Activated T-cell treated with anti-CD3 and anti-CD28 coated beads for 48 hours (primary cell): ENCODE measurements around the gene SSBP2.
"Not testable (repeated sequence)": the region's sequence is repeated elsewhere in the genome, so short reads cannot be mapped to it uniquely, and the experiment has no call there.

Experiments used
- DNase-seq: peaks from one replicate; pipeline ENCODE4 v3.0.0-alpha.2; 2020; ENCODE audit warnings: low read depth

The SSBP2 gene

GRCh38 chr5:81428861-81429260 is 322.0 kb downstream of the SSBP2 start:
- DNase-seq, result no peak

DNA sequence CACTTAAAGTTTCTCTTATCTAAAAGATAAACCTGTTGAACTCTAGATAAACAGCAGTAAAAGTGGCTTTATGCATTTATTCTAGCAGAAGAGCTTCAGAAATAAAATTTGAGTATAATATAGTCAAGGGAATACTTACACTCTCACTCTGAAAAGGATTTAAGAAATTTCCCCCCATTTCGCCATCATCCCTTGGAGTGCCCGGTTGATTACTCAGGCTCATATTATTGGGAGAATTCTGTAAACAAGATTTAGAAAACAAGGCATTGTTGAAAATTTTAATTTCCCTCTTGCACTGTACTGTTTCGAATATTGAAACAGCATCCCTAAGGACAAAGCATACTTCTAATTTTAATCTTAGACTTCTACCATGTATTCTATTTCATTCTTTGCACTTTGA is 322.5 kb downstream of the SSBP2 start:
- DNase-seq, result no peak

DNA sequence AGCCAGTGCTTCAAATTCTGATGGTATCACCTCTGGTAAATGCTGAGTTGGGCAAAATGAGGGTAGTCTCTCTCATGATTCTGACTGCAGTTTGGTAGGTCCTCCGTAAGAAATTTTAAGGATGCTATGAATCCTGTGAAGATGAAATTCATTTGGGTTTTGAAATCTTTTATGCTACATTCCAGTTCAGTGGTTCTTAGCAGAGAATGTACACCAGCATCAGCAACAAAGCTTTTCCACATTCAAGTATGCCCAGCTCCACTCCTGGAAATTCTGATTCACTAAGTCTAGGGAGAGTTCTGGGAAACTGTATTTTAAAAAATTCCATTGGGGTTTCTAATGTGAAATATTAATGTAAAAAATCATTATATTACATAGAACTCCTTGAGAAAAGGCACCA is 323.3 kb downstream of the SSBP2 start:
- DNase-seq, result no peak

DNA sequence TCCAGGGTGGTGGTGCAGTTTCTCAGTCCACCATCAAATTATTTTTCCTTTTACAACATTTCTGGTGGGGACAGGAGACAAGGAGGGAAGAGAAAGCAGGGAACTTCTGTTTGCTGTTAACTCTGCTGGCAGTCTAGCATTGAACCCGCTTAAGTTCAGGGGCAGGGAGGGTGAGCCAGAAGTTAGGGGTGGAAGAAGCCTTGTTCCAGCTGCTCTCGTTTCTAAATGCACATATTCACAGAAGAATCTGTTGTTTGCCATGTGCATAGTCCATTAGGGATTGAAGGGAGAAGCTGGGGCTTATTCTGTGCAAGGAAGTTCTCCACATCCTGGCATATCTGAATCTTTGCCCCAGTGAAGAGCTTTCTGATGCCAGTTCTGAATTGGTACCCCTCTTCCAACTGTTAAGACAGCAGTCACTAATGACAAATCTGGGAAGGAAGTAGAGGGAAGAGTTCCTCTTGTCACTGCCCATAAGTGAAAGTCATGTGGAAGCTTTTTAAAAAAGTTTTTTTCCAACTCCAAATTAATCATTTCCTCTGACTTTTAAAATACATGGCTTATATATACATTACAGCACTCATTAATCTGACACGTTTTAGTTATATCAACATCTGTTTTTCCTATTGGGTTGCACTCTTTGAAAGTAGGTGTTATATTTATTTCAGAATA is 324.4 kb downstream of the SSBP2 start:
- DNase-seq, result no peak

- DNase-seq, result no peak
These were observed 325.3 kb downstream of the SSBP2 start for GRCh38 chr5:81425569-81425968.

- no peak for DNase-seq
These were observed 326.2 kb downstream of the SSBP2 start for GRCh38 chr5:81424728-81425127.

- DNase-seq, result no peak
These were observed 328.2 kb downstream of the SSBP2 start for GRCh38 chr5:81422671-81423070.

GRCh38 chr5:81420039-81420667 is 330.7 kb downstream of the SSBP2 start:
- DNase-seq, result no peak

GRCh38 chr5:81418606-81419005 is 332.3 kb downstream of the SSBP2 start:
- no peak for DNase-seq

- DNase-seq, result no peak
These were observed 333.8 kb downstream of the SSBP2 start for GRCh38 chr5:81417052-81417451.

- DNase-seq, result no peak
These were observed 341.0 kb downstream of the SSBP2 start for GRCh38 chr5:81409896-81410295.

GRCh38 chr5:81409361-81409760 is 341.5 kb downstream of the SSBP2 start:
- DNase-seq, result no peak

- DNase-seq, result no peak
These were observed 342.4 kb downstream of the SSBP2 start for GRCh38 chr5:81408496-81408895.

DNA sequence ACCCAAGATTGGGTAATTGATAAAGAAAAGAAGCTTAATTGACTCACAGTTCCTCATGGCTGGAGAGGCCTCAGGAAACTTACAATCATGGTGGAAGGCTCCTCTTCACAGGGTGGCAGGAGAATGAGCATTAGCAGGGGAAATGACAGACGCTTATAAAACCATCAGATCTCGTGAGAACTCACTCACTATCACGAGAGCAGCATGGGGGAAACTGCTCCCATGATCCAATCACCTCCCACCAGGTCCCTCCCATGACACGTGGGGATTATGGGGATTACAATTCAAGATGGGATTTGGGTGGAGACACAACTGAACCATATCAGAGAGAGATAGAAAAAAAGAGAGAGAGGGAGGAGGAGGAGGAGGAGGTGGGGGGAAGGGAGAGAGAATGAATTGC is 343.1 kb downstream of the SSBP2 start:
- not testable (repeated sequence) for DNase-seq

GRCh38 chr5:81405126-81405891 is 345.6 kb downstream of the SSBP2 start:
- DNase-seq, result no peak

GRCh38 chr5:81402192-81402930 is 348.5 kb downstream of the SSBP2 start:
- no peak for DNase-seq

- no peak for DNase-seq
These were observed 349.6 kb downstream of the SSBP2 start for GRCh38 chr5:81401266-81401665.

DNA sequence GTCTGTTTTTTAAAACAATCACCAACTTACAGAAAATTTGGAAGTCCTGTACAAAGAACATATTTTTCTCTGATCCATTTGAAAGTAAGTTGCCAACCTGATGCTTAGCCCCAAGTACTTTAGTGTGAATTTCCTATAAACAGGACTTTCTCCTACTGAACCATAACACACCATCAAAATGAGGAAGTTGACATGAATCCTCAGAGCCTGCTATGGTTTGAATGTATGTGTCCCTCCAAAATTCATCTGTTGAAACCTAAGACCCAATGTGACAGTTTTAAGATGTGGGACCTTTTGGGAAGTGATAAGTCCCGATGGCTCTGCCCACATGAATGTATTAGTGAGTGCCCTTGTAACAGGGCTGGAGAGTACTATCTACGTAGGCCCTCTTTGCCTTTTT is 350.5 kb downstream of the SSBP2 start:
- no peak for DNase-seq

DNA sequence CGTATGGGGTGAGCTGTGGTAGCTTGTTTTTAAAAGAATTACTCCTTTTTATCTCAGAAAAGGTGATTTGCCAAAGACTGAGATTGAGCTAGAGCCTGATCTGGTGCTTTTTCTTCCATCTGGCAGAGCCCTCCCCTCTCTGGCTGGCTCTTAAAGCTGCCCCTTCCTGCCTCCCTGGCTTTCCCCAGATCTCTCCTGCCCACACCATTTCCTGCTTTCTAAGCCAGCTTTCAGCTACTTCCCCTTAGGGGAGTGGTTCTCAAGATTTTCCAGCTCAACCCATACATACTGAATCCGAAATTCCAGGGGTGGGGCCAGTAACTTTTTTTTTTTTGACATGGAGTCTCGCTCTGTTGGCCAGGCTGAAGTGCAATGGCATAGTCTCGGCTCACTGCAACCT is 352.2 kb downstream of the SSBP2 start:
- DNase-seq, result no peak

GRCh38 chr5:81397176-81397575 is 353.7 kb downstream of the SSBP2 start:
- no peak for DNase-seq

GRCh38 chr5:81395262-81395661 is 355.6 kb downstream of the SSBP2 start:
- no peak for DNase-seq
